SW 1271 (cell line): Measurements from ENCODE around the gene PSMA4.
"Not testable (repeated sequence)": the region's sequence is repeated elsewhere in the genome, so short reads cannot be mapped to it uniquely, and the experiment has no call there.

Experiments
- DNase-seq, 2 experiments: peaks; one replicate each; lab custom pipeline; 2025; lab: John Stamatoyannopoulos, UW

Gene PSMA4

DNA sequence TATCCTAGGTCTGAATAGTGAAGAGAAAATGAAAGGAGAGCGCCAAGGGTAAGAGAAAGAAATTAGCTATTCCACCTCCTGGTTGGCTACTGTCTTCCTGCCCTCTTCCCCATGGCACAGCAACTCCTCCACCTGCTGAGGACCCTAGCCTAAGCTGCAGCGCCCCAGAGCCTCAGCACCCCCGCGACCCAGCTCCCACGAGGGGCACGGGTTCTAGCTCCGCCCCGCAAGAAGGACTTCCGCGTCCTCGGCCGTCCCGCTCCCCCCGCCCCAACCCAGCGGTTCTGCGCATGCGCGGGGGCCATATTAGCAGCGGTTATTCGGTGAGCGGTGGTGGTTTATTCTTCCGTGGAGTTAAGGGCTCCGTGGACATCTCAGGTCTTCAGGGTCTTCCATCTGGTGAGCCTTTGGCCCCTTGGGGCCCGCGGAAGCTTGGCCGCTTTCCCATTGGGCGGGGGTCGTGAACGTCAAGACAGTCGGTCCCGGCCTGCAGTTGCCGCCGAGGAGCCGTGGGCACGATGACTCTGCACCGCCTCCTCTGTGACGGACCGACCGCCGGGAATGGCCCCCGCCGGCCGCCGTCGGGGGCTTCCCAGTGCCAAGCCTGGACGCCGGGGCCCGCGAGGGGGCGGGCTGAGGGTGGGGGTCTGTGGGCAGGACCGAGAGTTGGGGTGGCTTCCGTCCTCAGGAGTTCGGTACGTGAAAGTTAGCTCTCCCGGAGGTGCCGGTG lies at the start of gene PSMA4:
PSMA4 (plus strand) TSS at position 304 of the 730 bp plus-strand sequence. CDS start 1,484 bp downstream, outside the sequence.
- DNase-seq, result peak; percentile 63 to 88

DNA sequence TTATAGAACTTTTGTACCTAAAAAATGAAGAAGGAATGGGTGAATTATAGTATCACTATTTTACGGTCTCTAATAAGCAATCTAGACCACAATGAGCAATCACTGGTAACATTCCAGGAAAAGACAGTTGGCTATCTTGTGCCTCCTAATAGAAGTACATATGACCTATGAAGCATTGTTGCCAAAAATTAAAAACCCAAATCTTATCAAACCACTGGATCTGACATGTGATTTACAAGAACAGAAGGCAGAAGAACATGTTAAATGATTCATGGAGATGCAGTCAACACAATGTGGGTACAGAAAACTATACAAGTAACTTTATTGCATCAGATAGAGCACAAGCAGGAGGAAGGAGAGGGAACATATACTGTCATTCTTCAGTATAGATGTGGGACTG lies 47.4 kb upstream of the PSMA4 start:
- DNase-seq, result no peak

DNA sequence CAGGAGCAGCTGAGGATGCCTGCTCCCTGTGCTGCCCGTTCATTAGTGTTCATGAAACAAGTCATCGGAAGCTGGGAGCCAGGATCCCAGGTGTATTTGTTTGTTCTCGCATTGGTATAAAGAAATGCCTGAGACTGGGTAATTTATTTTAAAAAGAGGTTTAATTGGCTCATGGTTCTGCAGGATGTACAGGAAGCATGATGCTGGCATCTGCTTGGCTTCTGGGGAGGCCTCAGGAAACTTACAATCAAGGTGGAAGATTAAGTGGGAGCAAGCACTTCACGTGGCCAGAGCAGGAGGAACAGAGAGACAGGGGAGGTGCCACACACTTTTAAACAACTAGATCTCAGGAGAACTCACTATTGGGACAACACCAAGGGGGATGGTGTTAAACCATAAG lies 38.4 kb upstream of the PSMA4 start:
- DNase-seq, result no peak

DNA sequence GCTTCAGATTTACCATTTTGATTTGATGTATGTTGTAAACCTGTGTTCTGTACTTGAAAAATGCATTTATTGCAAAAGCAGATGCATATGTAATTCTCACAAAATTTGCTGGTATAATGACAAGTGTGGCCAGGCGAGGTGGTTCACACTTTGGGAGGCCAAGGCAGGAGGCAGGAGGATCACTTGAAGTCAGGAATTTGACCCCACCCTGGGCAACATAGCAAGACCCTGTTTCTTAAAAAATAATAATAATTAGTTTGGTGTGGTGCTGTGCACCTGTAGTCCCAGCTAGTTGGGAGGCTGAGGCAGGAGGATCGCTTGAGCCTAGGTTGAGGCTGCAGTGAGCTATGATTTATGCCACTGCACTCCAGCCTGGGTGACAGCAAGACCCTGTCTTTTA lies 37.6 kb upstream of the PSMA4 start:
- DNase-seq, result no peak

DNA sequence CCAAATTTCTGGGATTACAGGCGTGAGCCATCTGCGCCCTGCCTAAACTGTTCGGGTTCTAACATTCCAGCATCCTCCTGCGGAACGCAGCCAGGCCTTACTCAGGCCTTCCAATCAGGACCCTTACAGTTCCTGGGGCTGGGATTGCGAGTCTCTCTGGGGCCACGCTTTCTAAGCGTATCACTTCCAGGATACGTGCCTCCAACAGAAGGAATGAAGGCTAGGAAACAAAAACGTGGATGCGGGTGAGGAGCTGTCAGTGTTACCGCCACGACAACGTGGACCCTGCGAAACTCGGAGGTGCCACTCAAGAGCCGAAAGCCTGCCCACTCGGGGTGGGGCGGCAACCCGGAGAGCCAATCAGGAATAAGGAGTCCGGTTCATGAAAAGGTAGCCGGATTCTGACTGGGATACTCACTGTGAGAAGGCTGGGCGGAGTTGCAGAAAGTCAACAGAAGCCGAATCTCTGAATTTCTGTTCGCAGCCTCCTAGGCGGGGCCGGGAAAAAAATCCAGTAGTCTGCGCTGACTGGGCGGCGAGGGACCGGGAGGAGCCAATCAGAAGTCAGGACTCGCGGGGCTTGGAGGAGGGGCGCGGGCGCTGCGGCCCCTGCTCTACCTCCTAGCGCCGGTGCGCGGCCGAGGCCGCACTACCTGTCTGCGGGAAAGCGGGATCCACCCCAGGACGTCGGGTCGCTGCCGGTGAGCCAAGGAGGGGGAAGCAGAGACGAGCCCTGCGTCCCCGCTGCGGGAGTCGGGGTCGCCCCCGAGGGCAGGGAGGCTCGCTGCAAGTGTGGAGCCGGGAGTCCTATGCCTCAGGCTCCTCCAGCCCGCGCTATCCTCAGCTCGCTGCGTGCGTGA lies 33.0 kb upstream of the PSMA4 start, which contains the start of gene HYKK:
HYKK (plus strand) TSS at position 607 of the 860 bp plus-strand sequence. CDS start 5,512 bp downstream, outside the sequence.
- DNase-seq, result peak; percentile 95 to 99

DNA sequence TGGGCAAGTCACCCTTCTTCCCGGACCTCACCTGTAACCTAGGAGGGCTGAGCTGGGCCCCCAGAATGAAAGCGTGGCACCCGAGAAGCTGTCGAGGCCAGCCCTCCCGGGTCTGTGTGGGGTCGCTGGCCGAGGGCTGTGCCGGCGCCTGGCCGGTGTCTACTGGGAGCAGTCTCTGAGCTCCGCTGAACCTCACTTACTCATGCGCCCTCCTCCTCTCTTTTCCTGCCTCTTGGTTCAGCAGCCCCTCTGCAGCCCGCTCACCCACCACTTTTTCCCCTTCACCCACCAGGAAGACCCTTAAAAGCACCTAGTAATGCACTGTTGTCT lies 32.4 kb upstream of the PSMA4 start:
- peak in 1 of 2 experiments; percentile 47 for DNase-seq

DNA sequence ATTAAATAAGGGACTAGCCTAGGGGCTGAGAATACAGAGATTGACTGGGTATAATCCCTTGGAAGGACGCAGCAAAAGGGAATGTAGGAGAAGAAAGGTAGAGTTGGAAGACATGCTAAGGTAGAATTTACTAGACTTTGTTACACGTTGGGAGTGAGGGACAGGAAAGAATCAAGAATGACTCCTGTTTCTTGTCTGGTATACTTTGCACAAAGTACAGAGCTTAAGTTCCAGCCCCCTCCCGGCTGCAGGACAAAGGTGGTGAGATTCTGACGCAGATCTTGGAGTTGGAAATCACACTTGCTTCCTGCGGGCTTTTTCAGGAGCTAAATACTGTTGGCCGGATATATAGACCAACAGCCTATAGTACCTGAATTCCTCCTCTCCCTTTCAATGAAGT lies 32.0 kb upstream of the PSMA4 start:
- no peak for DNase-seq

DNA sequence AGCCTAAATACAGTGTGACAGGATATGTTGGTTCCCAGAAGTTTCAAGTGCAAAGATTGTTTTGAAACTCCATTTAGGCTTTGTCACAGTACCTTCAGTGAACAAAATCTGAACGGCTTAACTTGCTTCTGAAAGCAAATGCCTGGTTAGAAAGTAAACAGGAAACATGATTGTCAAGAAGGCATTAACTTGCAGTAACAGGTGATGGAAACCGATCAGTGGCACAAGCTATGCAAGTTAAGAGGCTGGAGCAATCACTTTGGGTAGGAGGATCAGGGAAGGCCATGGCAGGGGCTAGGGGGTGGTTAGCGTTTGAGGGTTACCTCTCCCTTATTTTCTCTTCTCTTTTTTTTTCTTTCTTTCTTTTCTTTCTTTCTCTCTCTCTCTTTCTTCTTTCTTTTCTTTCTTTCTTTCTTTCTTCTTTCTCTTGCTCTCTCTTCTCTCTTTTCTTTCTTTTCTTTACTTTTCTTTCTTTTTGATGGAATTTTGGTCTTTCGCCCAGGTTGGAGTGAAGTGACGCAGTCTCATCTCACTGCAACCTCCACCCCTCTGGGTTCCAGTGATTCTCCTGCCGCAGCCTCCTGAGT lies 30.4 kb upstream of the PSMA4 start:
- DNase-seq, result no peak

DNA sequence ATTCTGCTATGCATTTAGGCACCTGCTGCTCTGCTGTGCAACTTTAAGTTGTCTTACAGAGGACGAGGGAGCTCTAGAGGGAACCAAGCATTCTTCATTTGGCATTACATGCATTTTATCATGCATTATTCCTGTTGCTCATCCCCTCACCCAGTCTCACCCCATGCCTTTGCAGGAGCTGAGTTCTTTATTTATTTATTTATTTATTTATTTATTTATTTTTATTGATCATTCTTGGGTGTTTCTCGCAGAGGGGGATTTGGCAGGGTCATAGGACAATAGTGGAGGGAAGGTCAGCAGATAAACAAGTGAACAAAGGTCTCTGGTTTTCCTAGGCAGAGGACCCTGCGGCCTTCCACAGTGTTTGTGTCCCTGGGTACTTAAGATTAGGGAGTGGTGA lies 20.2 kb upstream of the PSMA4 start:
- DNase-seq, result not testable (repeated sequence)

DNA sequence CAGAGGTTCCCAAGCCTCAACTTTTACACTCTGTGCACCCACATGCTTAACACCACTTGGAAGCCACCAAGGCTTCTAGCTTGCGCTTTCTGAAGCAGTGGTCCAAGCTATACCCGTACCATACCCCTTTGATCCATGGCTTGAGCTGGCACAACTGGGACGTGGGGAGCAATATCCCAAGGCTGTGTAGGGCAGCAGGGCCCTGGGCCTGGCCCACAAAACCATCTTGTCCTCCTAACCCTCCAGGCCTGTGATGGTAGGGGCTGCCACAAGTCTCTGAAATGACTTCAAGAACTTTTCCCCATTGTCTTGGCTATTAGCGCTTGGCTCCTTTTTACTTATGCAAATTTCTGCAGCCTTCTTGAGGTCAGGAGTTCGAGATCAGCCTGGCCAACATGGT lies 16.0 kb upstream of the PSMA4 start:
- no peak for DNase-seq

DNA sequence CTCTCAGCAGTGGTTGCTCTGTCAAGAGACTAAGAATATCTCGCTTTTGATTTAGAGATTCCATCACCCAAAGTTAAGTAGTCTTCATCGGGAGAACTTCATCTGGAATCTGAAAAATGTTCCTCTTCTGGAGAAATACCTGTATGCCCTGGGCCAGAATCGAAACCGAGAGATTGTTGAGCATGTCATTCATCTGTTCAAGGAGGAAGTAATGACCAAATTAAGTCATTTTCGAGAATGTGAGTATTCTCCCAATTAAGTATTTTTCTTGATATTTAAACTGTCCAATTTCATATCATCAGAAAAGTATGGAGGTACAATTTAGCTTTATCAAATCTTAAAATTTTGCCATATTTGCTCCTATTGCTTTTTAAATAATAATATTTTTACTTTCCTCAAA lies 12.9 kb upstream of the PSMA4 start:
- no peak for DNase-seq

DNA sequence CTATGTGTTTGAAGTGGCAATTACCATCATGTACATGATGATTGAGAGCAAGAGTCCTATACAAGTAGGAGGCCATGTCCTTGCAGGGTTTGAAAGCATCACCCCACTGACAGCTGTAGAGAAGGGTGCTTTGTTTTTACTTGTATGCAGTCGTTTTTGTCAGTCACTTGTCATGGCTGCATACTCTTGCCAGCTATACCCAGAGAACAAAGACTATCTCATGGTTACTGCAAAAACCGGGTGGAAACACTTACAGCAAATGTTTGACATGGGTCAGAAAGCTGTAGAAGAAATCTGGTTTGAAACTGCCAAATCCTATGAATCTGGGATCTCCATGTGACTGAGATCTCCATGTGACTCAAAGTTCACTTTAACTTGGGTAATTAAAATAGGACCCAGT lies 6.9 kb upstream of the PSMA4 start:
- no peak for DNase-seq

DNA sequence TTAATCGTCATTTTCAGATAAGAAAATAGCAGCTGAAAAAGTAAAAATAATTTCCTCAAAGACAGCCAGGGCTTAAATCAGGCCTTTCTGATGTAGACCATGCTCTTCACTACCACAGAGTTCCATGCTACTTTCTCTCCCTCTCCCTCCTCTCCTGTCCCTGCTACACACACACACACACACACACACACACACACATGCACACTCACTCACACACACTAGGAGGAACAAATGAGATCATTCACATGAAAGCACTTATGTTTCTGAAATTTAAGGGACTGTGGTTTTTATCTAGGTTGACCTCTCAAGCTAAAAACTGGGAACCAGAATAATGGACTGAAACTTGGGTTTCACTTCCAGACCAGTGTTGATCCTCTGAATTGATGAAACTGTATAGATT lies 4.1 kb upstream of the PSMA4 start:
- DNase-seq, result no peak

DNA sequence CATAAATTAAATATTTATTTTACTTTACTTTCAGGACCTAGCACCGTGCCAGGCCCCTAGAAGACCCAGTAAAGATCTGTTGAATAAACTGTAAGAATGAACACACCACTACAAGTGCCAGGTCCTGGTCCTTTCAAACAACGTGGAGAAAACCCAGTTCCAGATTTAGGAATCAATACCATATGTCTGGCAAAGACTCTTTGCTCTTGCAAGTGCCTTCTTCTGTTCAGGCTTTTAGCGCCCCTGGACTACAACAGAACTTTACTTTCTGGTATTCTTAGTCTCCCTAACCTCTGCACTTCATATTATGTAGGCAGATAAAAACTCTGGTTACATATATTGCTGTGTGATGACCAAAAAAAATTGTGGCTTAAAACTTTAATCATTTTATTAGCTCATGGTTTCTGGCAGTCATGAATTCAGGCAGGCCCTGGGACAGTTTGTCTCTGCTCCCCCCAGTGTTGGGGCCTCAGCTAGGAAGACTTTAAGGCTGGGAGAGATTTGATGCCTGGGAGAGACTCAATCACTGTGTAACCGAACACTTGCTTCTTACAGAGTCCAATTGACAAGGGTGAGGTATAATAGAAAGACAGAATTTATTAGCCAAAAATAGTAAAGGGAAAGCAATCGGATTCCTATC lies 2.9 kb upstream of the PSMA4 start:
- no peak for DNase-seq

DNA sequence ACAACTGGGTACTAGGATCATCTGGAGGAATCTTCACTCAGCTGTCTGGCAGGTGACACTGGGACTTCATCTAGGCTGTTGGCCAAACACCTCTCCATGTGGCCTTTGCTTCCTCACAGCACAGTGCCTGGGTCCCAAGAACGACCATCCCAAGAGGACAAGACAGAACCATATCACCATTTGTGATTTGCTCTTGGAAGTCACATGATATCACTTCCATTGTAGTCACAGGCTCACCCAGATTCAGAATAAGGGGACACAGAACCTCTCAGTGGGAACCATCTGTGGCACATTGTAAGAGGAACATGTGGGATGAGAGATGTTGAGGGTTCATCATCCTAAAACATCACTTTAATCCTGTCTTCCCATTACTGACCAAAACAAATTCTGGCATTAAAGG lies 1.9 kb upstream of the PSMA4 start:
- DNase-seq, result no peak

DNA sequence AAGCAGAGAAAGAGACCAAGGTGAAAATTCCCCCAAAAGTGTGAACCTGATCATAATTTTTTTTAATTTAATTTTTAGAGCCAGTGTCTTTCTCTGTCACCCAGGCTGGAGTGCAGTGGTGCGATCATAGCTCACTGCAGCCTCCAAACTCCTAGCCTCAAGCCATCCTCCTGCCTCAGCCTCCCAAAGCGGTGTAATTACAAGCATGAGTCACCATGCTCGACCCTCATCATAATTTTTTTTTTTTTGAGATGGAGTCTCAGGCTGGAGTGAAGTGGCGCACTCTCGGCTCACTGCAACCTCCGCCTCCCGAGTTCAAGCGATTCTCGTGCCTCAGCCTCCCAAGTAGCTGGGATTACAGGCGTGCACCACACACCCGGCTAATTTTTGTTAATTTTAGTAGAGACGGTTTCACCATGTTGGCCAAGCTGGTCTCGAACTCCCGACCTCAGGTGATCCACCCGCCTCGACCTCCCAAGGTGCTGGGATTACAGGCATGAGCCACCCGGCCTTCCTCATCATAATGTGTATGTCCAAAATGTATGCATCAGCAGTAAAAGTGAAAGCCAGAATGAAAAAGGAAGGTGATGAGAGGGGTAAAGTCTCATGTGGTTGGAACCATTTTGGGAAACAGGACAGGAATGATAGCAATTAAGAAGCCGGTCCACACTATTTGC lies 642 bp upstream of the PSMA4 start:
- DNase-seq, result not testable (repeated sequence)

DNA sequence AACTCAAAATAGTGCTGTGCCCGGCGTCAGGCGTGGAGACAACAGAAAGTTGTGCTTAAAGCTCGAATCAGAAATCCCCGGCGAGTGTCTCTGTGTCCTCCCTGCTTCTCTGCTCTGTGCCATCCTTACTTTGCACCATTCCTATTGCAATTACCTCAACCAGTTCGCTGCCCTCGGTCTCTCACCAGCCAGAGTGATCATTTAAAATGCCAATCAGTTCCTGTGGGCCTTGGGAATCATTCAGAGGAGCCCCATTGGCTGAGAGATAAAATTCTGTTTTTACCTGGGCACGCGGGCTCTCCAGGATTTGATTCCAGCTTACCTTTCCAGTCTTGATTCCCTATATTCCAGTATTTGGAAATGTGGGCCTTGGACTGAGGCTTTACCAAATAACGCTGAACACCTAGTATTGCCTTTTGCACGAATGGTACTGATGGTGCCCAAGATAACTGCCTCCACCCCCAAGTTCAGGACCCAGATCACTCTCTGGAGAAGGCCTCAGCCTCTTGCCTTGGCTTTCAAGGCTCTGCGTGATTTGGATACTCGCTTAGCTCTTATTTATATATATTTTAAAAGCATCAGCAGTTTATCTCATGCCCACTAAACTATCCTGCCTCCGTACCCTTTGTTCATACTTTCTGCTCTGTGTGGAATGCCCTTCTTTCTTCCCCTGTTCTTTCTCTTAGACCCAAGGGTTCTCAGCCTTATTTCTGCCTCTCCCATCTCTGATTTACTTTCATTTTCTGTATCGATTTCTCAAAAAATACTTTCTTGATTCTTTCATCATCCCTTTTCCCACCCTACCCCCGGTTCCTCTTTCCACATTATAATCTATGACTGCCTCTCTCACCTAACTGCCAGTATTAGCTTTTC lies 863 bp downstream of the PSMA4 start:
- peak in 1 of 2 experiments; percentile 64 for DNase-seq

DNA sequence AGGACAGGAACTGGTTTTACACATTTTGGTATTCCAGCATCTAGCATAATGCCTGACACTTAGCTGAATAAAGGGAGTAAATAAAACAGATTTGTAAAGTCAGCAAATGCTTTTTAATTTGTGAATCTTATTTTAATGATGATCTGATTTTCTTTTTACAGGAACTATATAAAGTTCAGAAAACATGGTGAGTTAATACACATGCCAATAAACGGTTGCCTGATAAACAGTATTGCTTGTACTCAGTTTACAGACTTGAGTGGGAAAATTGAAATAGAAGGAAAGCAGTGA lies 1.4 kb downstream of the PSMA4 start:
- no peak for DNase-seq

DNA sequence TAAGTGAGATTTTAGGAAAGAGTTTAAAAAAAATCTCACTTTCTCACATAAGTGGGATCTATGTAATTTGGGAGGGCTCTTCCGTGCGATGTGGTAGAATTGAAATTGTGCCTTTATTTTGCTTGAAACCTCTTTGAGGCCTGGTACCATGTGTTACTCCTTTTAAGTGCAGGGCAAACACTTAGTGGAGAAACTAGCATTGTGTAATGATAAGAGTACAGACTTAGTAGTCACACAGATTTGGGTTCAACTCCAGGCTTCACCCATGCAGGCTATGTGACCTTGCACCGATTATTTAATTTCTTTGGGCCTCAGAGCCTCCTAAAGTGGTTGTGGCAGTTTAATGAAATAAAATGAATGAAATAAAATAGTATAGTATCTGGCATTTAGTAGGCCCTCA lies 2.4 kb downstream of the PSMA4 start:
- no peak for DNase-seq

DNA sequence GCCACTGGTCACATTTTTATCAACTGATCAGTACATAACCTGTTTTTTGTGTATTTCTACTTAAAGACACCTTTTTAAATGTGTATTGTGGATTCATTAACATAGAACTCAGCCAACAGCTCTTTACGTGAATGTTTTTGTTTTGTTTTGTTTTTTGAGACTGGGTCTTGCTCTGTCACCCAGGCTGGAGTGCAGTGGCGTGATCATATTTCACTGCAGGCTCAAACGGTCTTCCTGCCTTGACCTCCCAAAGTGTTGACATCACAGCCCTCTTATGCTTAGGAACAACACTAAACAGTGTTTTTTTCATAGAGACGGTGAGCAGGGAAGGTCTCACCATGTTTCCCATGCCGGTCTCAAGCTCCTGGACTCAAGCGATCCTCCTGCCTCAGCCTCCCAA lies 9.9 kb downstream of the PSMA4 start:
- DNase-seq, result no peak

DNA sequence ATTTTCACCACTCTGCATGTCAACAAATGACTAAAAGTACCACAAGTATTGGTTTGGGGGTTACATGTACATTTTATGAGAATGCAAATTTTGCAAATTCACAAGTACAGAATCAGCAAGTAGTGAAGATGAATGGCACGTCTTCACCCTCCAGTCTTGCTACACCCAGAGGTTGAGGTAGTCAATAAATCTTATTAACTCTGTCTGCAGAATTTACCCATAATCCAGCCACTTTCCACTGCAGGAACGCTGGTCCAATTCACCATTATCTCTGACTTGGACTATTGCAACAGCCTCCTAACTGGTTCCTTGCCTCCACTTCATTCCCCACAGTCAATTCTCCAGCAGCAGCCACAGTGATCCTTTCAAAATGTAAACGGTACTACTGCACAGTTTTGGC lies 10.6 kb downstream of the PSMA4 start:
- DNase-seq, result no peak
